Measurements from ENCODE around the gene SGK1.
"Not testable (repeated sequence)": the region's sequence is repeated elsewhere in the genome, so short reads cannot be mapped to it uniquely, and the experiment has no call there.

SGK1 gene

DNA sequence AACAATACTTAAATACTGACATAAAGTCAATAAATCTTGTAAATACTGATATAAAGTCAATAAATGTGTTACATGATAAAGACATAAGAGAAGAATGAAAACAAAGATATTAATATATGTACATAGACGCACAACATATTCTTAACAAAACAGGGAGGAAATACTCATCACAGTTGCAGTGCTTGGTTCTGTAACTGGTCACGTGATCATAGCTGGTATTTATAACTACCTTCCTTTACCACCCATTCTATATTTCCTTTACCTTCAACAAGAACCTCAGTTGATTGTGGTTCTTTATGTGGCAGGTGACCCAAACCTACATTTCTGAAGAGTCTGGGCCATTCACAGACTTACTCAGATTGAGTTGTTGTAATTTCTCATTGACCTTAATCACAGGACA is 131.6 kb downstream of the SGK1 start:
- DNase-seq (ENCODE audit: low read depth) = no peak

DNA sequence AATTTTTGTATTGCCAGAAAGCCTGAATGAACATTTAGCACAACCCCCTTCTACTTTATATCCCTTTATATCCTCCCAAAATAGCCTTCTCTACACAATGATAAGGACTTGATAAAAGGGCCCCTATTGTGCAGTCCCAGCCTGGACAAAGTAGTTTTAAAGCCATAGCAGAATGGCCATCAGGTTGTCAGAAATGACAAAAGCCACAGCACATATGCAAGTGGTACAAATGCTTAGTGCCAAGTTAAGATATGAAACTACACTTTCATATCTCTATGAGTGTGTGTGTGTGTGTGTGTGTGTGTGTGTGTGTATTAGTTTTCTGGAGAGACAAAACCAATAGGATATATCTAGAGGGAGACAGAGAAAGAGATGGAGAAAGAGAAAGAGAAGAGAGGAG is 132.6 kb downstream of the SGK1 start:
- no peak for DNase-seq (ENCODE audit: low read depth)

DNA sequence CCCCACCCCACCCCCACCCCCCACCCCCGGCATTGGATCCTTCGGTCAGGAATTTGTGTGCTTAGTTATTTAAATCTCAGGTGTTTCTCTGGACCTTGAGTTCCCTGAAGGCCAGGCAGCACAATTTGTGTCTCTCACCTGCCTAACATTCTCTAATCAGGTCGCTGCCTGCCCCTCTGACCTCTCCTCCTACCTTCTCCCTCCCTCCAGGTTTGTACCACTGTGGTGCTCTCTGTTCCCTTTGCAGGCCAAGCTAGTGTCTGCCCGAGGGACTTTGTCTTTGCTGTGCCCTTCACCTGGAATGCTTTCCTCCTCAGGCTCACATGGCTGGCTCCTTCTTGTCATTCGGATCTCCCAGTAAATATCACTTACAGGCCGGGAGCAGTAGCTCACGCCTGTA is 134.1 kb downstream of the SGK1 start:
- no peak for DNase-seq (ENCODE audit: low read depth)

DNA sequence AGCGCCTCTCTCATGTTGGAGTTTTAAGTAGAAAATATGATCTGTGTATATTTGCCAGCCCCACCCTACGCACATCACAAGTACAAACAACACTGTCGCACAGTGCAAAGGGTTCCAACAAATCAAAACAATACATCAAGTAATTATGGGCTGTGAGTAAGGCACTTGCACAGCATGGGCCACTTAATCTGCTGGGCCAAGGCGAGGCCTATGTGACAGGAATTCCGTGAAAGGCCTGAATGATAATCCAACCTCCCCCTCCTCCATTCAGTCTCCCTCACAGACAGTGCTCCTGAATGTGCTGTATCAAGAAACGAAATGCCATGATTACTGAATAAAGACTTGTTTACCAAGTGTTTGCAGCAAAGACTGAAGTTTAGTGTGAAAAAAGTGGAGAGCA is 135.4 kb downstream of the SGK1 start:
- no peak for DNase-seq (ENCODE audit: low read depth)

DNA sequence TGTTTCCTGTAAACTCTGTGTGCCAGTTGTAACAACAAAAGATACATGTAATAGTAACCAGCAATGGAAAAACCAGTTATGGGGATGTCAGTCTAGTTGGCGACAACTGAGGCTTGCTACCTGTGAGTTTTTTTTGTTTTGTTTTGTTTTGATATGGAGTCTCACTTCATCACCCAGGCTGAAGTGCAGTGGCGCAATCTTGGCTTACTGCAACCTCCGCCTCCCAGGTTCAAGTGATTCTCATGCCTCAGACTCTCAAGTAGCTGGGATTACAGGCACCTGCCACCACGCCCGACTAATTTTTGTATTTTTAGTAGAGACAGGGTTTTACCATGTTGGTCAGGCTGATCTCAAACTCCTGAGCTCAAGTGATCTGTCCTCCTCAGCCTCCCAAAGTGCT is 136.2 kb downstream of the SGK1 start:
- DNase-seq (ENCODE audit: low read depth) = not testable (repeated sequence)

DNA sequence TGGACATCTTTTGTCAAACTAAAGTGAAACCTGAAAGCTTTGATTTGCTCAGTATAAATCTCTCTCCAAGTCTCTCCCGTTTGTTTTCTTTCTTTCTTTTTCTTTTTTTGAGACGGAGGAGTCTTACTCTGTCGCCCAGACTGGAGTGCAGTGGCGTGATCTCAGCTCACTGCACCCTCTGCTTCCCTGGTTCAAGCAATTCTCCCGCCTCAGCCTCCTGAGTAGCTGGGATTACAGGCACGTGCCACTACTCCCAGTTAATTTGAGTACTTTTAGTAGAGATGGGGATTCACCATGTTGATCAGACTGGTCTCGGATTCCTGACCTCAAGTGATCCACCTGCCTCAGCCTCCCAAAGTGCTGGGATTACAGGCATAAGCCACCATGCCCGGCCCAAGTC is 136.7 kb downstream of the SGK1 start:
- not testable (repeated sequence) for DNase-seq (ENCODE audit: low read depth)

DNA sequence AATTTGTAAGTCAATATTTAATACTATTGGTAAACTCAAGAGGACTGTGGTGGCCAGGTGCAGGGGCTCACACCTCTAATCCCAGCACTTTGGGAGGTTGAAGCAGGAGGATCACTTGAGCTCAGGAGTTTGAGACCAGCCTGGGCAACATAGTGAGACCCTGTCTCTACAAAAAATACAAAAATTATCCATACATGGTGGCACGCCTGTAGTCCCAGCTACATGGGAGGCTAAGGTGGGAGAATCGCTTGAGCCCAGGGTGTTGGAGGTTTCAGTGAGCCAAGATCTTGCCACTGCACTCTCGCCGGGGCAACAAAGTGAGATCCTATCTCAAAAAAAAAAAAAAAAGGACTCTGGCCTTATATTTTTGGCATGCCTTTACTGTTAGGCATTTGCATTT is 137.4 kb downstream of the SGK1 start:
- not testable (repeated sequence) for DNase-seq (ENCODE audit: low read depth)

DNA sequence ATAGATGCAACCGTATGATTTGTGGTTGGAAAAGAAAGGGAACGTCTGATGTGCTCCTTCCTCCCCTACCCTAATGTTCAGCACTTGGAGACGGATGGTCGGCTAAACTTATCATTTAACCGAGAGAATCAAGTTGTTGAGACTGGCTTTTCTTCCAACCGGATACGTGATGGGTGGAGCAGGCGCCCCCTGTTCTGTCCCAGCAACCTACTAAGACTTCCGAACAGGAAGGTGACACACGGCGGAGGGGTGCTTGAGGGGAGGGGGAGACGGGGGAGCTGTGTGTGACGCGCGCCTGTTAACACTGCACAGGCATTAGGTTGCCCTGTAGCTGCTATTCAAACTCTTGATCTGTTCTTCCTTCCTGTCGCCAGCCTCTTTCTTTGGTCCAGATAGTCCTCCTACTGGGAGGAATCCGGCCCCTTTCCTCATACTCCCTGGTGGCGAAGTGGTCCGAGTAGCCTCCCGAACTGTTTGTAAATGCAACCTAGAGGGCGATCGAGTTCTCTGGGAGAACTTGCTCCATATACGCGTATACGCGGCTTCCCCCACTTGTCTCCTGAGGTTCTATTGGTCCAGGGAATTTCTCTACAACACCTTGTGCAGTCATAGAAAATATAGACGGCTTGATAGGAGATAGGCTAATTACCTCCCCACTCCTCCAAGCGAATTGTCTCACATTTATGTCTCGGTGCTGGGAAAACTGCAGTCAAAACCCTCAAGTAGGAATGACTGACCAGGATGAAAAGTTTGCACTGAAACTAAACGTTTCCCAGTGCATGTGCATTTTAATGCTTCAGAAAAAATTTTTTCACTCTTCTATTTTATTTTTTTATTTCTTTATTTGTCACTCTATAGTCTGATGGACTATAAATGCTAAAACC is 139.5 kb downstream of the SGK1 start:
- peak; percentile 88 for DNase-seq (ENCODE audit: low read depth)

DNA sequence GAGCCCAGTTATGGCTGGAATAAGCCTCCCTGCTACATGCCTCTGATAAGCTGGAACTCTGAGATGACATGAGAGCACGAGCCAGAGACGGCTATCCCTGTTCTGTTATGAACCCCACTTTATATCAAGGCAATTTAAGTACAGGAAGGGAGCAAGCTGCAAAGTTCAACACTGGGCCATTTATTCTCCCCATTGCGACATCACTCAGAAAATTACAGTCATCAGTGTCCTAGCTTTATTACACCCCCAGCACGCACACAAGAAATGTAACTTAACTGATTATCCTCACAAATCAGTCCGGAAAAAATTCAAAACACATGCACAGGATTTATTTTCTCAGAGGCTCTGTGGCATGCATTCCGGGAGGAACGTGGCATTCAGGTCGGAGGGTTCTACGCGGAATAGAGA is 140.2 kb downstream of the SGK1 start:
- DNase-seq (ENCODE audit: low read depth) = no peak

DNA sequence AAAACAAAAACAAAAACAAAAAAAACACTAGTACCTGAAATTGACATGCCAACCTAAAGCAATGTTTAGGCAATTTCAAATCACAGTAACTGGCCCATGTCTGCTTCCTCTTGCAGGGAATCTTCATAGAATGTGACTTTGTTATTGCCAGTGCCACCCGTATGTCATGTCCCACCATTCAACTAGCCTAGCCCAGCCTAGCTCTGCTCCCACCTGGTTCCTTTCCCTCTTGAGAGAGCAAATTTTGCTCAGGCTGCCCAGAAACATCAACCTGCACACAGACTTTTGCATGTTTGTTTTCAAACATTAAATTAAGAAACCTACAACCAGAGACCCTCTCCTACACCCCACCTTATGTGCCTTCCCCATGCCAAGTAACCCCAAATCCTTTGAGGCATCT is 140.7 kb downstream of the SGK1 start:
- no peak for DNase-seq (ENCODE audit: low read depth)

DNA sequence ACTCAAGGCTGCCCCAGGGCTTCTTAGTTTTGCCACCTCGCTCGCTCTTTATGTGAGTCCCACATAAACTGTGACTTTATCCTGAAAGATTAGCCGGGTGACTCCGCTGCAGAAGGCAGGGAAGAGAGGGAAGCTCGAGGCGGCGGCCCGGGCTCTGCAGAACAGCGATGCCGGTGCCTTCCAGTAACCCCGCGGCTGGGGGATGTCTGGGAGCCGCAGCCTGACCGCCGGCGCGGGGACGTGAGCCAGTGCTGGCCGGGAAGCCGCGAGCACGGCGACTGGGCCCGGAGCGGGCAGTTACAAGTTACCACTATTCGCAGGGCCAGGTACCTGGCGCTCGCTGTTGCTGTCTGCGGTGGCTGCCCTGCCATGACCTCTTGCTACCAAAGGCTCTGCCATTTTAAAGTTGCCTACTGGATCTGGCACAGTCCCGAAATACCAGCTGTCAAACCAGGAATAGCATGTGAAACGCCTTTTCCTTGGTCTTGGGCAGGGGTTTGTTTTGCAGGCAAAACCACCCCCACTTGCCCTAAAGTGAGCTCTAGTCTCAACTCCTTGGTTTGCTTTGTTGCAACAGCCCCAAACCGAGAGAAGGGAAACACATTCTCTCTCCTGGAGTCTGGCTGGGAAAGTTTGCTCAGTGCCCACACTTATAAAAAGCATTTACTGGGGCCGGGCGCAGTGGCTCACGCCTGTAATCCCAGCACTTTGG is 141.5 kb downstream of the SGK1 start:
- no peak for DNase-seq (ENCODE audit: low read depth)

DNA sequence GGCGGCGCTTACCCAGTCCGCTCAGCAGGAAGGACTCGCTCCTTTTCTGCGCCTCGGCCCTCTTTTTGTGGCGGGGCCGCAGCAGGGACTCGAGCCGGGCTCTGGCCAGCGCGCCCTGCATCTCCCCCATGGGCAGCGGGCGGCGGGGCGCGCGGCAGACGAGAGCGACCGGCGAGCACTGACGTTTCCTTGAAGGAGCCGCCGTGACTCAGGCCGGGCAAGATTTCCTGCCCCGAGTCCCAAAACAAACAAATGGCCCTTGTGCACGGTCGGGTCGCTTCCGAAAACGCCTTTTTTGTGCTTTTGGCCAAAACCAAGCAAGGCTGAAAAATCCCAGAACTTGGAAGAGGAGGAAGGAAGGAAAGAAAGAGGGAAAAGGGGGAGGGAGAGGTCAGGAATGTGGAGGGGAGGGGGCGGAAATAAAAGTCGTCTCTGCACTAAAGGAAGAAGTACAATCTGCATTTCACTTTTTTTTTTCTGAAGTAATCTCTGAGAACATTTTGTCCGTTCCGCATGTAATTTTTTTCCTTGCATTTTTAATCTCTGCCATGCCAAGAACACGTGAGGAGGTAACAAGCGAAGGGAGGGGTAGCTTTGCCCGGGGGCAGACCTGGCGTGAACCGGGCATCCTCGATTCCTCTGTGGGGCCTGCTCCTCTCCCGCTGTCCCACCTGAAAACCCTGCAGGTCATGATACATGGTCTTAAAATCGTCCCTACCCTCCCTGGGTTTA is 142.2 kb downstream of the SGK1 start:
- peak; percentile 26 for DNase-seq (ENCODE audit: low read depth)

DNA sequence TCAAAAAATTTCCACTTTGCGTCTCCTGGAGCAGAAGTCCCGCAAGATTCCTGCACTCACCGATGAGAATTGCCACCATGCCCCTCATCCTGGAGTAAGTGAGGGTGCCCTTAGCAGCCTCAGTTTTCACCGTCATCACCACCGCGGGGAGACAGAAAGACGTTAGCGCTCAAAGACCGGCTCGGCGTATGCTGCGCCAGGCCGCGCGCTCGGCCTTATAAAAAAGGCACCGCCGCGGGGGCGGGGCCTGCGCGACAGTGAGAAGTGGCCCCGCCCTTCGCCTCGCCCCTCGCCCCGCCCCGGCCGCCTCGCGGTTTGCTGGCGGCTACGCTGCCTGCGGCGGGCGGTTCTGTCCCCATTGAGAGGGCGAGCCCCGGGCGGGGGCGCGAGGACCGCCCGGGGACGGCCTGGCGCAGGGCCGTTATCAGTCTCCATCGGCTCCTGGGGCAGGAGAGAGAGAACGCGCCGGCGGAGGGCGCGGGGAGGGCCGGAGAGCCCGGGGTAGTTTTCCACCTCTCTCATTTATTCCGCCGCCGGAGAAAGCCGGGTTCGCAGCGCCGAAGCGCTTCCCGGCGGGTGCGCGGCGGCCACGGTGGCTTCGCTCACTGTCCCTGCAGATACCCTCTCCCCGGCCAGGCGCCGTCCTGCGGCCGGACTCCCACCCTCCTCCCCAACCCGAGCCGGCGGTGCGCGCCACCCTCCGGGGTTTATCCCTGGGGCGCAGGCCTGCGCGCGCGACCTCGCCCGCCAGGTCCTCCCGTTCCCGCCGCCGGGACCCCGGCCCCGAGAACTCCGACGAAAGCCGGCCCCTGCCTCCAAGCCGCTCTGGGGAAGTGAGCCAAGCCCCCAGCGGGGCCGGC is 143.0 kb downstream of the SGK1 start:
- DNase-seq (ENCODE audit: low read depth) = peak; percentile 85

DNA sequence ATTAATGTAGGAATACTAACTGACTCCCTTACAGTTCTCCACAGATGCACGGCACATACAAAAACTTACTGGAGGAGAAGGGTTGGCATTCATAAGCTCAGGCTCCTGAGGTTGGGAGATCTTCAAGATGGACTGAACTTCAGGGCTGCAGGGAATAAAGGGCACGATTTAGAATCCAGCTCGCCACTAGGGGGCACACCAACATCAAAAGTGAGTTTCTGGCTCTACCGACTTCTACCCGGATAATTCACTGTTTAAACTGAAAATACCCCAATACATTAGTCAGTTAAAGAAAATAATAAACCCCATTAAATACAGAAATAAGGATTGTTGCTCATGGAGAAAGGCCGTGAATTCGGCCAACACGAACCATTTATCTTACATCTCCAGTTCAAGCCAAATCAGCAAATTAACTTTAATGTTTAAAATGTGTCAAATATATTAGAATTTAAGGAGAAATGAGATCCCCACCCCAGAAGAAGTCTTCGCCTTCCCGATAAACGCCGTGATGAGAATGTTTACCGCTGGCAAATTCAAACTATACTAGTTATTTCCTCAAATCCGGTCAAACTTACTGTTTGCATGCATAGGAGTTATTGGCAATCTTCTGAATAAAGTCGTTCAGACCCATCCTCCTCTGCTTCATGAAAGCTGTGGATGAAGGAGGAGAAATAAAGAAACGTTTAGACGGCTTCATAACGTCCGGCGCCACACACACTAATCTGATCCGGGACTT is 143.8 kb downstream of the SGK1 start:
- peak; percentile 60 for DNase-seq (ENCODE audit: low read depth)

DNA sequence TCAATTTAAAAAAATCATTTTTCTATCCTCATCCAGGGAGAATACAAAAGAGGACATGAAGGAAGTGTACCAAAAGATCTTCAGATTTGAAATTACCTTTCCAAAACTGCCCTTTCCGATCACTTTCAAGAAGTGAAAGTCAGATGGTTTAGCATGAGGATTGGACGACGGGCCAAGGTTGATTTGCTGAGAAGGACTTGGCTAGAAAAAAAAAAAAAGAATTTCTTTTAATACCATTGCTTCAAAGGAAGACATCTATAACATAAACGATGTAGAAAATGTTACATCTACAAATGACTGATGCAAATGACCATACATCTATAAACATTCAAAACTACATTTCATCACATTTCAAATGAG is 144.6 kb downstream of the SGK1 start:
- no peak for DNase-seq (ENCODE audit: low read depth)

DNA sequence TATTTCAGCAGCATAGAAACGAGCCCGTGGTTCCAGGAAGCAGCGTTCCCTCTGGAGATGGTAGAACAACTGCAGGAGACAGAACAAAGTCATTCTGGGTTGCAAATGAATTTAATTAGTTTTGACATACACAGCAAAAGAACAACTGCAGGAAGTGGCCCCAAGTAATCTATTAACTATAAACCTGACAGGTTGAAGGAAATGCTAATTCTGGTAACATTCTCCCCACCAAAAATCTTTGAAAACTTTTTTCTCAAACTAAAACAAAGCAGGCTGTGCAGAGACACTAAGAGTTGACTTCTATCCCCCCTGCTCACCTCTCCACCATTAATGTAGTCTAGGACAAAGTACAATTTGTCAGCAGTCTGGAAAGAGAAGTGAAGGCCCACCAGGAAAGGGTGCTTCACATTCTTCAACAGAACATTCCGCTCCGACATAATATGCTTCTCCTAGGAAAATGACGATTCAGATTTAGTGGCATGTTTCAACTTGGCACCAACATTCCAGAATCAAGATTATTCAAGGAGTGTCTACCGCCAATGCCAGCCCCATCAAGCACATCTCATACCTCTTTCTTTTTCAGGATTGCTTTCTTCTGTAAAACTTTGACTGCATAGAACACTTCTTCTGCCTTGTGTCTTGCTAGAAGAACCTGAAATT is 145.1 kb downstream of the SGK1 start:
- no peak for DNase-seq (ENCODE audit: low read depth)

DNA sequence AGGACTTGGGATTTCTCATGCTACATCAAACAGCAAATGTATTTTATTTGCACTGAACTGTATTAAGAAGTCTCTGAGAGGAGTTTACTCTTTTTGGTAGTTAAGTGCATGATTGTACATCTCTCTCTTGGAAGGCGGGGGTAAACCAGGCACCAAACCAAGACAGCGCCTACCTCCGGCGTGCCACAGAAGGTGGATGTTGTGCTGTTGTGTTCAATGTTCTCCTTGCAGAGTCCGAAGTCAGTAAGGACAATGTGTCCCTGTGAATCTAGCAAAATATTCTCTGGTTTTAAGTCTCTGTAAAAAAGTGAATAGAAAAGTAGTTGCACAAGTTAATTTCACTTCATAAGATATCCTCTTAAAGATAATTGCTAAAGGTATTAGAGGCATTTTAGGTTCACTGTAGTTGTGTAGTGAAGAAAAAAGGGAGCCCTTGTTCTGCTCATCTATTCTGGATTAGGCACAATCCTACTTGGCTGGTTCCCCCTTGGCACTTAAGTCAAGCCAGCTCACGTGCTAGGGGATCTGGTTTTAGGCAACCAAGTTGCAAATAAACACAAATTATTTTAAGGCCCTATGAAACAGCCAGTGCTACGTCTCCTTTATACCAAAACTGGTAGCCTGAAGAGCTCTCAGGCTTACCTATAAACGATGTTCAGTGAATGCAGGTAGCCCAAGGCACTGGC is 145.7 kb downstream of the SGK1 start:
- no peak for DNase-seq (ENCODE audit: low read depth)

DNA sequence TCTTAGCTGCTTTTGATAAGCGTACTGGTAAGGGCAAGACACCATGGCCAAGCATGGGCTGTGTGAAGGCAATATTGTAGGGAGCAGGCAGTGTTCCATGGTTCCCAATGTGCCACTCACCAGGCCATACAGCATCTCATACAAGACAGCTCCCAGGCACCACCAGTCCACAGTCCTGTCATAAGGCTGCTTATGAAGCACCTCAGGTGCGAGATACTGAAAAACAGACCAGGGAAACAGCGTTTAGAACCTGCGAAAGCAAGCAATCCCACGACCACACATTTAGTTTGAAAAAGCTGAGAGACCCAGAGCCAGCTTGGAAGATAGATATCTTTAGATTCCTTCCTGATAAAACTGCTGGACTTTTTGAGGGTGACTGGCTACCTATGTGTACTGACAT is 146.4 kb downstream of the SGK1 start:
- no peak for DNase-seq (ENCODE audit: low read depth)

DNA sequence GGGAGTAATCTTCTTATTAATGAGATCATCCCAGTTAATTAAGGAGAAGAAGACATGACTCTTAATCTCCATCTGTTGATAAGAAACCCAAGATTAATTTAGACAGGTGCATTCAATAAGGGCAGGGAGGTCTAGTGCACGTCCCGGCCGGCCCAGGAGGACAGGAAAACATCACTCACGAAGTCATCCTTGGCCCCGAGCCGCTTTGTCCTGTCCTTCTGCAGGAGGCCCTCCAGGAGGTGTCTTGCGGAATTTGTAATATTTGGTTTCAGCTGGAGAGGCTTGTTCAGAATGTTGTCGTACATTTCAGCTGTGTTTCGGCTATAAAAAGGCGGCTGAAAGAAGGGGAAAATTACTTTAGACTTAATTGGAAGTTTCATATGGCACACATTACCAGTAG is 147.1 kb downstream of the SGK1 start:
- DNase-seq (ENCODE audit: low read depth) = no peak

DNA sequence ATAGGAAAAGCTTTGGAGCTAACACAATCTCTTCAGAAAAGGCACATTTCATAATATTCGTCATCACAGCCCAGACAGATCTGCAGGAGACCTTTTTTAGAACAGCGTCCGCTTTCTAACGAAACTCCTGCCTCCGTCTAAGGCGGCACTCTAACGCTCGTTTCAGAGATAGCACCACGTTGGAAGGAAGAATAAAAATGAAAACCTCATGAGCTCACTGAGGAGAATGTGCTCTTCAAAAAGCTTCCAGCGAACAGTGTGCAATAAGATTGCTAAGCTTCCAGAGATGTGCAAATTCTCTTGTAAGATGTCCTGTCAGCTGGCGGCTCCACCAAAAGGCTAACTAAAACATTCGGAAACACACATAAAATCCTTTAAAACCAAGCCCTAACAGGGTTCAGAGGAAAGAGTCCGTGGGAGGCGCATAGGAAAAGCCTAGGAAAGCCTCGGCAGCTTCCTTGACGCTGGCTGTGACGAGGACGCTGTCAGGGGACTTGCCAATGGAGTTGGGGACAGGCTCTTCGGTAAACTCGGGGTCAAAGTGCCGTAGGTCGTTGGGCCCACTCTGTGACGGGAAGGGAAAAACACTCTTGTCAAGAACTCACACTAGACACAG is 147.9 kb downstream of the SGK1 start:
- no peak for DNase-seq (ENCODE audit: low read depth)

Data from T-helper 22 cell (primary cell).